Chondrocyte (in vitro differentiated cells): ENCODE results near the gene OR10A4. TPM values are rescaled to one million over a fixed set of nuclear protein-coding genes. Genes with fewer than 3 reads are reported as not detected.
"Not testable (repeated sequence)": the region's sequence is repeated elsewhere in the genome, so short reads cannot be mapped to it uniquely, and the experiment has no call there.

Experiments
- DNase-seq: peaks from one replicate; pipeline ENCODE4 v3.0.0; 2021; ENCODE audit warnings: mixed read lengths, low spot score
- H3K27ac Mint-ChIP-seq: one replicate; pipeline ENCODE4 v1.8.0; 2021; ENCODE audit warnings: mild to moderate bottlenecking, moderate library complexity, mixed read lengths; ENCODE audit not compliant: unreplicated experiment
- H3K27me3 Mint-ChIP-seq: 2 replicates; pipeline ENCODE4 v1.8.0; 2021; ENCODE audit warnings: low read depth, mixed read lengths
- H3K36me3 Mint-ChIP-seq: 2 replicates; pipeline ENCODE4 v1.8.0; 2021; ENCODE audit warnings: low read depth, mixed read lengths
- H3K4me1 Mint-ChIP-seq: 2 replicates; pipeline ENCODE4 v1.8.0; 2021; ENCODE audit warnings: low read depth, mild to moderate bottlenecking, mixed read lengths
- H3K4me3 Mint-ChIP-seq: one replicate; pipeline ENCODE4 v1.8.0; 2021; ENCODE audit warnings: mild to moderate bottlenecking, moderate library complexity, mixed read lengths; ENCODE audit not compliant: unreplicated experiment
- H3K9me3 Mint-ChIP-seq: 2 replicates; pipeline ENCODE4 v1.8.0; 2021; ENCODE audit warnings: low read depth, mixed read lengths
- CTCF ChIP-seq: fragments of 200-600 bp; sonication (generic); IDR thresholded peaks from 2 replicates; pipeline ENCODE4 v1.5.0; 2021; ENCODE audit warnings: antibody characterized with exemption, mild to moderate bottlenecking, moderate library complexity
- total RNA-seq: library from RNA; stranded (reverse); gene quantifications from 3 replicates; pipeline ENCODE4 v1.2.1, GENCODE V29; 2021

Gene OR10A4
- total RNA-seq, 1 donor from 2014 or later: not detected

- TF ChIP-seq CTCF: no peak
- Mint-ChIP-seq H3K9me3 (no peaks in the 10 kb centered on the region), H3K27me3 (no peaks in the 10 kb centered on the region), H3K27ac (no peak overlapping the region), H3K4me3 (no peak overlapping the region), H3K4me1 (no peaks in the 10 kb centered on the region), H3K36me3 (no peaks in the 10 kb centered on the region)
- no peak for DNase-seq
Observed at GRCh38 chr11:6894097-6894496, 17.7 kb downstream of the OR10A4 start.

- Mint-ChIP-seq H3K4me3 (no peak overlapping the region), H3K27ac (no peak overlapping the region), H3K27me3 (no peaks in the 10 kb centered on the region), H3K4me1 (no peaks in the 10 kb centered on the region), H3K36me3 (no peaks in the 10 kb centered on the region), H3K9me3 (no peaks in the 10 kb centered on the region)
- no peak for TF ChIP-seq CTCF
- DNase-seq: no peak
Observed at GRCh38 chr11:6895010-6895409, 18.6 kb downstream of the OR10A4 start.

GRCh38 chr11:6898911-6899310 lies 22.5 kb downstream of the OR10A4 start:
- no peaks in the 10 kb centered on the region for H3K9me3 Mint-ChIP-seq
- DNase-seq: no peak
- no peak overlapping the region for H3K4me3 Mint-ChIP-seq
- no peak overlapping the region for H3K27ac Mint-ChIP-seq
- TF ChIP-seq CTCF: no peak
- H3K36me3 Mint-ChIP-seq: no peaks in the 10 kb centered on the region
- H3K4me1 Mint-ChIP-seq: no peaks in the 10 kb centered on the region
- H3K27me3 Mint-ChIP-seq: no peaks in the 10 kb centered on the region

- no peak overlapping the region for H3K27ac Mint-ChIP-seq
- no peaks in the 10 kb centered on the region for H3K36me3 Mint-ChIP-seq
- no peak overlapping the region for H3K4me3 Mint-ChIP-seq
- no peaks in the 10 kb centered on the region for H3K27me3 Mint-ChIP-seq
- H3K4me1 Mint-ChIP-seq: no peaks in the 10 kb centered on the region
- no peak for DNase-seq
- H3K9me3 Mint-ChIP-seq: no peaks in the 10 kb centered on the region
- peak; percentile 32 for TF ChIP-seq CTCF
Observed at GRCh38 chr11:6900327-6900999, 24.0 kb downstream of the OR10A4 start.

- not testable (repeated sequence) for H3K4me3 Mint-ChIP-seq, H3K36me3 Mint-ChIP-seq, H3K9me3 Mint-ChIP-seq, H3K27me3 Mint-ChIP-seq, DNase-seq, H3K27ac Mint-ChIP-seq, H3K4me1 Mint-ChIP-seq
Observed at GRCh38 chr11:6904804-6905203, 28.4 kb downstream of the OR10A4 start.

GRCh38 chr11:6911378-6911777 lies 35.0 kb downstream of the OR10A4 start:
- no peak overlapping the region for H3K27ac Mint-ChIP-seq
- H3K4me3 Mint-ChIP-seq: no peak overlapping the region
- DNase-seq: no peak
- no peak for TF ChIP-seq CTCF
- H3K9me3 Mint-ChIP-seq: no peaks in the 10 kb centered on the region
- H3K27me3 Mint-ChIP-seq: no peaks in the 10 kb centered on the region
- no peaks in the 10 kb centered on the region for H3K4me1 Mint-ChIP-seq
- no peaks in the 10 kb centered on the region for H3K36me3 Mint-ChIP-seq
